Testis (tissue), 2 donors: ENCODE measurements around the gene FAM227A.

Experiments
- CTCF ChIP-seq, 3 experiments: fragments of 450-650 bp in 2 of 3; fragments of 200-600 bp in 1 of 3; sonication (generic) in 1 of 3; IDR thresholded peaks; one replicate each; pipeline ENCODE4 v1.5.1; 2016 to 2019; ENCODE audit warnings: antibody characterized with exemption in 3 of 3, mild to moderate bottlenecking in 2 of 3, moderate library complexity in 1 of 3
- POLR2A ChIP-seq: fragments of 450-650 bp; IDR thresholded peaks from one replicate; pipeline ENCODE4 v1.6.1; 2017; ENCODE audit warnings: antibody characterized with exemption, mild to moderate bottlenecking, moderate library complexity

DNA sequence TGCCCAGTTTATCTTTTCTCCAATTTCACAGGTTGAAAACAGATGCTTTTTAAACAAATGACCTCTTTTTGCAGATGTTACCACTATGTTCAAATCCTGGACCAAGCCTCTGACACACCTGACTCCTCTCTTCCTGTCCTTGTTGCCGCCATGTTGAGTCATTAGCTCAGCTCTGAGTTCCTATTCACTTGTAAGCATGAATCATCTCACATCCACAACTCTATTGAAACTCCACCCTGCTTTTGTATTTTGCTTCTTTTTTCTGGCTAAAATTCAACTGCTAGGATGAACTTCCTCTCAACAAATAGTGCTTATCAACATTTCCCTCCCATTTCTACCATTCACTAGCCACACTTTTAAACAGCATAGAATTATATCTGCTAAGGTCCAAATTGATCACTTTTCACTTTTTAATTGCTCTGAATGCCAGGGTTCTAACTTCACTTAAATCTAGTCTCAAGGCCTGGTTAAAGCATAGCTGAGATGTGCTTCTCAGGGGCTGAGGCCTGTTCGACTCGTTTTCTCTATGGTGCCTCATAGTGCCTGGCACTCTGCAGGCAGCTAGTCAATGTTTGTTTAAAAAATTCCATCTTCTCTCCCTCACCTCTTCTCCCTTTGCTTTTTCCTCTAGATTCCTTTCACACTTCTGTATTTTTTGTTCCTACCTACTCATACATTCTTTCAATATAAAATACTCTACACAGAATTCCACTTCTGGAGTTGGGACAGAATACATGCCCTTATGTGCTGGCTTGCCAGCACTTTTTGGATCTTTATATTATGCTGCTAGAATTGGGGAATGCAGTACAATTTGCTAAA lies 40.6 kb upstream of the FAM227A start:
- TF ChIP-seq CTCF (IDR thresholded peaks at IDR 0.05) (no peak), POLR2A (no peak)
